Glutamatergic neuron (in vitro differentiated cells): Measurements from ENCODE around the gene OR8H2. TPM values are rescaled to one million over a fixed set of nuclear protein-coding genes. Genes with fewer than 3 reads are reported as not detected.

Experiments
- DNase-seq: peaks from one replicate; pipeline ENCODE4 v3.0.0; 2022
- H3K27ac Mint-ChIP-seq: one replicate; pipeline ENCODE4 v1.8.0; 2020; ENCODE audit warnings: mild to moderate bottlenecking, mixed read lengths, inconsistent platforms; ENCODE audit not compliant: unreplicated experiment
- H3K27me3 Mint-ChIP-seq: one replicate; pipeline ENCODE4 v1.8.0; 2020; ENCODE audit warnings: mild to moderate bottlenecking, moderate library complexity, mixed read lengths, inconsistent platforms; ENCODE audit not compliant: unreplicated experiment
- H3K36me3 Mint-ChIP-seq: one replicate; pipeline ENCODE4 v1.8.0; 2020; ENCODE audit warnings: mild to moderate bottlenecking, mixed read lengths, inconsistent platforms; ENCODE audit not compliant: unreplicated experiment
- H3K4me1 Mint-ChIP-seq: one replicate; pipeline ENCODE4 v1.8.0; 2020; ENCODE audit warnings: mild to moderate bottlenecking, low read depth, mixed read lengths, inconsistent platforms; ENCODE audit not compliant: unreplicated experiment
- H3K4me3 Mint-ChIP-seq: one replicate; pipeline ENCODE4 v1.8.0; 2020; ENCODE audit warnings: mild to moderate bottlenecking, mixed read lengths, inconsistent platforms; ENCODE audit not compliant: unreplicated experiment
- H3K9me3 Mint-ChIP-seq: one replicate; pipeline ENCODE4 v1.8.0; 2020; ENCODE audit warnings: mild to moderate bottlenecking, moderate library complexity, mixed read lengths, inconsistent platforms; ENCODE audit not compliant: unreplicated experiment
- CTCF ChIP-seq: fragments of 200-600 bp; sonication (generic); IDR thresholded peaks from one replicate; pipeline ENCODE4 v1.5.0; 2021; ENCODE audit not compliant: partially characterized antibody, unreplicated experiment
- total RNA-seq: library from RNA; stranded (reverse); fragmentation: NEBNext Ultra II Directional; extraction: Animal tissue kit (Norgen Biotek cat#: 25700); gene quantifications from one replicate; pipeline ENCODE4 v1.2.1, GENCODE V29; 2021; ENCODE audit not compliant: unreplicated experiment

The OR8H2 gene
- total RNA-seq, 1 donor from 2014 or later: not detected

- no peak for TF ChIP-seq CTCF
- Mint-ChIP-seq H3K36me3 (peaks cover 4% of the 10 kb centered on the region), H3K4me3 (no peak overlapping the region), H3K4me1 (no peaks in the 10 kb centered on the region), H3K9me3 (peaks cover 5% of the 10 kb centered on the region), H3K27me3 (peaks cover 2% of the 10 kb centered on the region), H3K27ac (no peak overlapping the region)
- no peak for DNase-seq
These were observed 48.8 kb downstream of the OR8H2 start for GRCh38 chr11:56152333-56152732.

Other genes starting within 250 kb of the OR8H2 start
- 0.37 TPM for gene TRIM51, start 220.4 kb upstream of the OR8H2 start, total RNA-seq
- not detected for gene OR5W2, start 189.1 kb upstream of the OR8H2 start, total RNA-seq
- gene OR5I1, start 167.3 kb upstream of the OR8H2 start, total RNA-seq: not detected
- not detected for gene OR10AG1, start 133.7 kb upstream of the OR8H2 start, total RNA-seq
- not detected for gene OR5F1, start 109.1 kb upstream of the OR8H2 start, total RNA-seq
- not detected for gene OR5AS1, start 76.0 kb upstream of the OR8H2 start, total RNA-seq
- not detected for gene OR8I2, start 10.4 kb upstream of the OR8H2 start, total RNA-seq
- not detected for gene OR8H3, start 18.7 kb downstream of the OR8H2 start, total RNA-seq
- gene OR8J3, start 36.5 kb downstream of the OR8H2 start, total RNA-seq: not detected
- gene OR8K5, start 56.6 kb downstream of the OR8H2 start, total RNA-seq: not detected
- gene OR5J2, start 72.9 kb downstream of the OR8H2 start, total RNA-seq: not detected
- gene OR5T2, start 130.6 kb downstream of the OR8H2 start, total RNA-seq: not detected
- gene OR5T3, start 148.6 kb downstream of the OR8H2 start, total RNA-seq: not detected
- not detected for gene OR5T1, start 170.5 kb downstream of the OR8H2 start, total RNA-seq
- not detected for gene OR8H1, start 188.6 kb downstream of the OR8H2 start, total RNA-seq
- not detected for gene OR8K3, start 211.5 kb downstream of the OR8H2 start, total RNA-seq
- not detected for gene OR8K1, start 242.4 kb downstream of the OR8H2 start, total RNA-seq